Measurements from ENCODE around the gene BMF.

The BMF gene

GRCh38 chr15:40048211-40048792 lies 60.4 kb downstream of the BMF start:
- no peak for DNase-seq (ENCODE audit: low spot score)

DNA sequence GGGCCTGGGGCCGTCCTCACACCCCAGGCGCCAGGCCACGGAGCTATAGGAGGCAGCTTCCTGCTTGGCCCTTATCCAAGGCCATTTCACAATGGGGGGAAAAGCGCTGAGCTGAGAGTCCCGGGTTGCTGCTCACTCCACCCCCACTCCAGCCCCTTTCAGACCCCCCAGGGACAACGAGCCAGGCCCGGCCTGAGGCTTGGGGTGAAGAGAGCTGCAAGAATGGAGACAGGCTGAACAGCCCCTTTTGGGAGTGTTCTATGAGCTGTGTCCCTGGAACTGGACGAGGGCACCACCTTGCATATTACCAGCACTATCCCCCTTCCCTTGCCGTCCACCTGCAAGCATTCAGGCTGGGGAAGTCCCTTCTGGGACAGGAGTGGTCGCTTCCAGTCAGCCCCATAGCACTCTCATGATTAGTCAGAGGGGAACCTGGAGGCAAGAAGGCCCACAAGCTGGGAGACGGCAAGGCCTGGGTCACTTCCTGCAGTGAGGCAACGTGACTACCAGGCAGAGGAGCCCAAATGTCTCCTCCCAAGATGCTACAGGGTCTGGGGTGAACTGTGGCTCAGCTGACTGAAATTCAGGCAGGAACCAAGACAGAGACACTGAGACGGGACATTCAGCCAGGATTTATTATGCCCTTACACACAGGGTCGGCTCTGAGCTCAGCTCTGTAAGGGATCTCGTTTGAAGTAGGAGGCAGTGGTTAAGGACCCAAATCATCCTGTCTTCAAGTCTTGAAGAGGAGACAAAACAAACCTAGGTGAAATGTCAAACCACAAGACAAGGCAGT lies 61.1 kb downstream of the BMF start:
- peak; percentile 97 for DNase-seq (ENCODE audit: low spot score)

GRCh38 chr15:40046721-40047414 lies 61.8 kb downstream of the BMF start:
- DNase-seq (ENCODE audit: low spot score), result peak; percentile 88

DNA sequence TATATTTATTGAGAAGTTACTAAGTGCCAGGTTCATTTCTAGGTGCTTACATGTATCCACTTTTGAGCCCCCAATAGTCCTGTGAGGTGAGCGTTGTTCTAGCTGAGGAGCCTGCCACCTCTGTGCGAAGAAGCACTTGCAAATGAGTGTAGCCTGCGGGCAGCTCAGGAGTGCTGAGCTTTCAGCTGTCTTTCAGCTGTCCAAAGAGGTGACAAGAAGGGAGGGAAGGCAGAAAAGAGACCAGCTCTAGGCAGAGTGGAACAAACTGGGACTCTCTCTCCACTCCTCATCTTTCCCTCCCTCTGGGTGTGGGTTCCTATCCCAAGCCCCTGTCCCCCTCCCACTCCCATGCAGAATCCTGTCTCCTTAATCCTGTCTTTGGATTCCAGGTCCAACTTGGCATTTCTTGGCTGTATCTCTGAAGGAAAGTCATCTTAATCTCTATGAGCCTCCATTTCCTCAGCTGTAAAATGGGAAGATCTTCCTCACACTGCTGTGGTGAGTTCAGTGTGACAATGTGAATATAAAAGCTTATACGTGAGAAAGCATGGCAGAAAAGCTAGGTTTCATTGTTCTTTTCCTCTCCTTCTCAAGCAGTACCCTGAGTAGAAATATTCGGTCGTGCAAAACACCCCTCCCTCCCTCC lies 63.0 kb downstream of the BMF start:
- DNase-seq (ENCODE audit: low spot score), result no peak

DNA sequence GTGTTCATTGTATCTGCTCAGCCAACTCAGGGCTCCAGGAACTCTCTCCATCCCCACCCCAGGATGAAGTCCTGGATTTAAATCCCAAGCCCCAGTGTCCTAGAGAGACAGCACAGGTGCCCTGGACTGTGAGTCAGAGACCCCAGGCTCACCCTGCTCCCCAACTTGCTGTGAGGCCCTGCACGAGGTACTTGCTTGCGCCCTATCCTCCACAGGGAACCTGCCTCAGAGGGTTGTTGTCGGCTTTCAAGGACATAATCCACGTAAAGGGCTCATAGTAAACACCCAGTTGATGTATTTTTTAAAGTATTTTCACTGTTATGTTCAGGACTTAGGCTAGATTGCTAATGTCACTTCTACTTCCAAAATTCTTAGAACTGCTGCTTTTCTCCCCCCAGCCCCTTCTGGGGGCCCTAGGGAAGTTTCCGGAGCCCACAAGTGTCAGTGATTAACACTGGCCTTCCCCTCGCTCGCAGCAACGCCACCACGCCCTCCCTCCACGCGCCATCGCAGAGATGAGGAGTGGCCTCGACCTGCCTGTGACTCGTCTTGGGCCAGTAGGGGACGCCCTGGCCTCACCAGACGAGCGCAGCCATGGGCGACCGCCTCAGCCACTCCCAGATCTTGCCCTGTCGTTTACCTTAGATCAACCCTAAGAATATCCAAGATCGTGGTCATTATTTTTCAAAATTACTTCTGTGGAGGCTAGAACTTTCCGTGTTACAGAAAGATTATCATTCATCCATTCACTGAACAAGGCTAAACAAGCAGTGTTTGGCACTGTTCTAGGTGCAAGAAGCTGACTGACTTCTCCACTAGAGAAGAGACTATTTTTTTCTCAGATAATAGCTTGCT lies 63.7 kb downstream of the BMF start:
- peak; percentile 82 for DNase-seq (ENCODE audit: low spot score)

DNA sequence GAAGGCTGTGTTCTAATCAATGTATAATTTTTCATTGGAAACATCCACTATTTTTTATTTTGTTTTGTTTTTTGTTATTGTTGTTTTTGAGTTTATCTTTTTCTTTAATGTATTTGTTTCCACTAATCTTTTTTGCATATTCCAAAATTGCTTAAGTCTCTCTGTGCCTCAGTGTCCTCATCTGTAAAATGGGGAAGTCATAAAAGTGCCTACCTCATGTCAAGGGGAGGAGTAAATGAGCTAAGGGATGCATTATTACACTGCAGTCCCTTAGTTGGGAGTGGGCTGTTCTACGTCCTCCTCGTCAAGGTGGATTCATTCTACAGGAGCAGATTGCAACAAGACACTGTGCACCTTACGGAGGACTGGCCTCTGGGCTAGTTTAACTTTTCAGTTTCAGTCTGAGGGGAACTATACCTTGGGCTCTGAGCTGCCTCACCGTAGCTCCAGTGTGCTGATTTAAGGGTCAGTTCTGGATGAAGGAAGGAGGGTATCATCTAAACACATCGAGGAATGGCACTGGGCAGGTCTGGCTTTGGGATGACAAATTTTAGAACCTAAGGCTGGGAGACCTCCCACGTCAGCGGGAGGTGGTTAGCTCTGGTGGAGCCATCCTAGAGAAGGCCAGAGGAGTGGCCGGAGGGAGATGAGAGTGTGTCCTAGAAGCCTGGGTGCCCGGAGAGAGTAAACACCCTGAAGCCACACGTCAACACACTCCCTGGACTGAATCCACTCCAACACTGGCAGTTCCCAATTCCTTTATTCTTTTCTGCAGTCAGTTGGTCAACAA lies 64.6 kb downstream of the BMF start:
- no peak for DNase-seq (ENCODE audit: low spot score)

- no peak for DNase-seq (ENCODE audit: low spot score)
Measured at GRCh38 chr15:40042791-40043320, 65.8 kb downstream of the BMF start.

DNA sequence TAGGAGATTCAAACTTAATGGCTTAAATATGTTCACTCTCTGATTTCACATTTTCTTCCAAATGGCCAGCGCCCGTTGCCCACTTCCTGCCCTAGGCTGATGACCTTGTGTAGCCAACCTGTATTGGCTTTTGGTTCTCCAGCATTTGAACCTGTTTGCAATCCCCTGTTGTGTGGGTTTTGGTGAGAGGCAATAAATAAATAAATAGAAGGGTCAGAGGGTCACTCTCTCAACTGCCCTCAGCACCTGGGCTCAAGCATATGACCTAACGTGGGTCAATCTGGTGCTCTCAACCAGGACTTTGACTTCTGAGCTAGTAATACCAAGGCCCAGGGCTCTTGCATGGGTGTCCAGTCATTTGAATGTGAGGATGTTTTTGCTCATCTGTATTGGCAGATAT lies 67.9 kb downstream of the BMF start:
- DNase-seq (ENCODE audit: low spot score), result no peak

DNA sequence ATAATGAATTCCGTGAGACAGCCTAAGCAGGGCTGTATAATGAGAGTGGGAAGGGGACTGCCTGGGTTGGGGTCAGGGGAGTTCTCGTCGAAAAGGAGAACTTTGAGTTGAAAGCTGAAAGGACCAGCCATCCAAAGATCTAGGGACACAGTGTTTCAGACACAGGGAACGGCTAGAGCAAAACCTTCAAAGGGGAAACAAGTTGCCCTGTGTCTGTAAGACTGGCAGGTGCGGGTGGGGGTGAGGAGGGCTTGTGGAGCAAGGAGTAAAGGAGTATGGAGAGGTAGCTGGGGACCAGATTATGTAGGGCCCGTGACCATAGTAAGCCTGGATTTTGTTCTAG lies 68.4 kb downstream of the BMF start:
- no peak for DNase-seq (ENCODE audit: low spot score)

GRCh38 chr15:40038638-40039543 lies 69.8 kb downstream of the BMF start, which contains the start of gene SRP14:
TSS of gene SRP14 (minus strand) at chr15:40039181. CDS start at chr15:40039116, 65 bp downstream.
- DNase-seq (ENCODE audit: low spot score), result peak; percentile 95

GRCh38 chr15:40038275-40038637 lies 70.4 kb downstream of the BMF start:
- DNase-seq (ENCODE audit: low spot score), result no peak
